ENCODE results near the gene AUTS2.

The AUTS2 gene

GRCh38 chr7:70165477-70166170, 567.3 kb downstream of the AUTS2 start:
- no peak for DNase-seq
- TF ChIP-seq, protein P1, sequence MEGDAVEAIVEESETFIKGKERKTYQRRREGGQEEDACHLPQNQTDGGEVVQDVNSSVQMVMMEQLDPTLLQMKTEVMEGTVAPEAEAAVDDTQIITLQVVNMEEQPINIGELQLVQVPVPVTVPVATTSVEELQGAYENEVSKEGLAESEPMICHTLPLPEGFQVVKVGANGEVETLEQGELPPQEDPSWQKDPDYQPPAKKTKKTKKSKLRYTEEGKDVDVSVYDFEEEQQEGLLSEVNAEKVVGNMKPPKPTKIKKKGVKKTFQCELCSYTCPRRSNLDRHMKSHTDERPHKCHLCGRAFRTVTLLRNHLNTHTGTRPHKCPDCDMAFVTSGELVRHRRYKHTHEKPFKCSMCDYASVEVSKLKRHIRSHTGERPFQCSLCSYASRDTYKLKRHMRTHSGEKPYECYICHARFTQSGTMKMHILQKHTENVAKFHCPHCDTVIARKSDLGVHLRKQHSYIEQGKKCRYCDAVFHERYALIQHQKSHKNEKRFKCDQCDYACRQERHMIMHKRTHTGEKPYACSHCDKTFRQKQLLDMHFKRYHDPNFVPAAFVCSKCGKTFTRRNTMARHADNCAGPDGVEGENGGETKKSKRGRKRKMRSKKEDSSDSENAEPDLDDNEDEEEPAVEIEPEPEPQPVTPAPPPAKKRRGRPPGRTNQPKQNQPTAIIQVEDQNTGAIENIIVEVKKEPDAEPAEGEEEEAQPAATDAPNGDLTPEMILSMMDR (IDR thresholded peaks at IDR 0.05): no peak
- intact Hi-C loops (cut with DNase I; ENCODE audit: low total_unique reads): no loop called here

GRCh38 chr7:70171369-70171920, 573.2 kb downstream of the AUTS2 start:
- H3K27ac ChIP-seq: no peak overlapping the region
- H3K36me3 ChIP-seq: no peaks in the 10 kb centered on the region
- intact Hi-C loops (cut with DNase I; ENCODE audit: low total_unique reads): no loop called here
- DNase-seq: no peak
- no peak overlapping the region for H3K4me3 ChIP-seq
- TF ChIP-seq, protein P1 (IDR thresholded peaks at IDR 0.05): no peak
- H3K27me3 ChIP-seq: no peaks in the 10 kb centered on the region
- H3K9me3 ChIP-seq: peaks cover 0 to 8% (median 7%) of the 10 kb centered on the region in 3 donors
- no peaks in the 10 kb centered on the region for H3K4me1 ChIP-seq

More at GRCh38 chr7:70165477-70166170, 567.3 kb downstream of the AUTS2 start:
- no peak overlapping the region for H3K27ac ChIP-seq
- H3K4me1 ChIP-seq: no peaks in the 10 kb centered on the region
- no peaks in the 10 kb centered on the region for H3K36me3 ChIP-seq
- peaks cover 0 to 11% (median 4%) of the 10 kb centered on the region in 3 donors for H3K9me3 ChIP-seq
- H3K4me3 ChIP-seq: no peak overlapping the region
- no peaks in the 10 kb centered on the region for H3K27me3 ChIP-seq

DNA sequence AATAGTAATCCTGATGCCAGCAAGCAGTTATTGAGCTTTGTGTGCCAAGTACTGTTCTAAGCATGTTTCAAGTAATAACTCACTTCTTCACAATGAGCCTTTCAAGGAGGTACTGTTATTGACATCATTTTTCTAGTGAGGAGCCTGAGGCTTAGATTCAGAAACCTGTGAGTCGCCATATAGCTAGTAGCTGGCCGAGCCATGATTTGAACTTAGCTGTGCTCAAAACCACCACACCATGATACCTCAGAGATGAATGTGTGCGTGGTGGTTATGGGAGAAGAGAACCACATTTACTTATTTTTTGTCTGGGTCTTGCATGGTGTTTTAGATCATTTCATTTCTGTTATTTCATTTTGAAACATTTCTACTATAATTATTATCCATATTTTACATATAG, 578.9 kb downstream of the AUTS2 start:
- Histone ChIP-seq H3K4me1 (peaks cover 0 to 10% (median 4%) of the 10 kb centered on the region in 4 donors), H3K27me3 (no peaks in the 10 kb centered on the region), H3K9me3 (peaks cover 0 to 4% (median 0%) of the 10 kb centered on the region in 3 donors), H3K27ac (no peak overlapping the region), H3K36me3 (no peaks in the 10 kb centered on the region), H3K4me3 (no peak overlapping the region)
- intact Hi-C loops (cut with DNase I; ENCODE audit: low total_unique reads): no loop called here
- TF ChIP-seq, protein P1 (IDR thresholded peaks at IDR 0.05): no peak
- DNase-seq: no peak

DNA sequence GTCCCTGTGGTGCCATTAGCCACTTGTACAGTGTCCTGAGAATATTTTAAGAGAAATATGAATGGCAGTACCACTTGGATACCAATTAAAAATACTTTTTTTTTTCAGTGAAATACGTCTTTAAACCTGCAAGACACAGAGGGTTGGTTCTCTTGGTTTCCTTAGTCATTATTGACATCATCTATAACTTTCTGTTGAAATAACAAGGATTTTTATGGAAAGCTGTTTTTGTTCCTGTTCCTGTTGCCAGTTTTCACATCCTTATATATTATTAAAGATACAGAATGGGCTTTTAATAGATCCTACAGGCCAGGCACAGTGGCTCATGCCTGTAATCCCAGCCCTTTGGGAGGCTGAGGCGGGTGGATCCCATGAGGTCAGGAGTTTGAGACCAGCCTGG, 579.9 kb downstream of the AUTS2 start:
- H3K9me3 ChIP-seq: peaks cover 0 to 4% (median 0%) of the 10 kb centered on the region in 3 donors
- peaks cover 0 to 10% (median 4%) of the 10 kb centered on the region in 4 donors for H3K4me1 ChIP-seq
- no peaks in the 10 kb centered on the region for H3K36me3 ChIP-seq
- H3K27me3 ChIP-seq: no peaks in the 10 kb centered on the region
- TF ChIP-seq, protein P1 (IDR thresholded peaks at IDR 0.05): no peak
- no peak overlapping the region for H3K27ac ChIP-seq
- intact Hi-C loops (cut with DNase I; ENCODE audit: low total_unique reads): no loop called here
- no peak for DNase-seq
- no peak overlapping the region for H3K4me3 ChIP-seq

DNA sequence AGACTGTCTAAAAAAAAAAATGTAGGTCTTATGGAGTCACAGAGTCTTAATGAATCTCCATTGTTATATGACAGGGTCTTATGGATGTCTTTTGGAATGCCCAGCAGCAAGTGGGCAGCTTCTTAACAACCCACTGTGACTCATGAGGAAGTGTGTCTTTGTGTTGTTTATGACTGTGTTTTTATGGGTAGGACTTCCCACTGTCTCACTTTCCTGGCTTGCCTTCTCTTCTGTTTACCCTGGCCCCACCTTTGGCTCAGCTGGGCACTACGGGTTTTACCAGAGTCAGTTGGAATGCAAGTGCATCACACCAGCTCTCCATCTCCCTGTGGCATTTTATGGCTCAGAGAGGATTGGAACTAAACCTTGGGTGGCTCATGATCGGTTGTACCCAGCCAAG, 580.5 kb downstream of the AUTS2 start:
- no peak for DNase-seq
- intact Hi-C loops (cut with DNase I; ENCODE audit: low total_unique reads): no loop called here
- Histone ChIP-seq H3K36me3 (no peaks in the 10 kb centered on the region), H3K27me3 (no peaks in the 10 kb centered on the region), H3K27ac (no peak overlapping the region), H3K4me1 (peaks cover 0 to 10% (median 4%) of the 10 kb centered on the region in 4 donors), H3K4me3 (no peak overlapping the region), H3K9me3 (peaks cover 0 to 4% (median 0%) of the 10 kb centered on the region in 3 donors)
- TF ChIP-seq, protein P1 (IDR thresholded peaks at IDR 0.05): no peak
